MG63 (cell line): ENCODE data around the gene TANGO2. TPM values are rescaled to one million over a fixed set of nuclear protein-coding genes. Genes with fewer than 3 reads are reported as not detected.

Experiments used
- DNase-seq: peaks from one replicate; pipeline ENCODE4 v3.0.0-alpha.2; 2020
- H3K27me3 ChIP-seq: fragments of 250-450 bp; sonication (Bioruptor Pico); 2 replicates; pipeline ENCODE4 v1.5.1; 2020; ENCODE audit warnings: mild to moderate bottlenecking, moderate library complexity
- H3K36me3 ChIP-seq: fragments of 250-450 bp; sonication (Bioruptor Pico); 2 replicates; pipeline ENCODE4 v1.5.1; 2020; ENCODE audit warnings: mild to moderate bottlenecking, moderate library complexity
- H3K4me3 ChIP-seq: fragments of 250-450 bp; sonication (Bioruptor Pico); 2 replicates; pipeline ENCODE4 v1.5.1; 2020; ENCODE audit warnings: mild to moderate bottlenecking, moderate library complexity
- H3K9me3 ChIP-seq: fragments of 250-450 bp; sonication (Bioruptor Pico); 2 replicates; pipeline ENCODE4 v1.5.1; 2020; ENCODE audit warnings: mild to moderate bottlenecking, moderate library complexity
- total RNA-seq: library from RNA; depleted of rRNA; stranded (reverse); fragments of >200 nt; shearing (Covaris generic); gene quantifications from 2 replicates; pipeline ENCODE4 v1.2.3, GENCODE V29; 2014; ENCODE audit warnings: low replicate concordance

Gene TANGO2
- total RNA-seq, 1 experiment from 2014 or later, result 21.0 TPM

GRCh38 chr22:20089977-20090729 lies 69.2 kb downstream of the TANGO2 start:
- Histone ChIP-seq H3K9me3 (no peaks in the 10 kb centered on the region), H3K4me3 (no peak overlapping the region), H3K36me3 (peaks cover 98% of the 10 kb centered on the region), H3K27me3 (no peaks in the 10 kb centered on the region)
- DNase-seq, result no peak

- DNase-seq, result no peak
- Histone ChIP-seq H3K9me3 (no peaks in the 10 kb centered on the region), H3K4me3 (no peak overlapping the region), H3K36me3 (peaks cover 98% of the 10 kb centered on the region), H3K27me3 (no peaks in the 10 kb centered on the region)
These were observed 69.9 kb downstream of the TANGO2 start for GRCh38 chr22:20090730-20091240.

GRCh38 chr22:20091690-20092476 lies 71.0 kb downstream of the TANGO2 start:
- Histone ChIP-seq H3K36me3 (peaks cover 98% of the 10 kb centered on the region), H3K4me3 (no peak overlapping the region), H3K27me3 (no peaks in the 10 kb centered on the region)

GRCh38 chr22:20092477-20092854 lies 71.6 kb downstream of the TANGO2 start:
- peaks cover 98% of the 10 kb centered on the region for H3K36me3 ChIP-seq
- H3K4me3 ChIP-seq, result no peak overlapping the region
- DNase-seq, result no peak
- no peaks in the 10 kb centered on the region for H3K27me3 ChIP-seq
- no peaks in the 10 kb centered on the region; the same call in 1 of the 2 replicates for H3K9me3 ChIP-seq

More at GRCh38 chr22:20091690-20092476, 71.0 kb downstream of the TANGO2 start:
- no peak for DNase-seq
- no peaks in the 10 kb centered on the region; the same call in 1 of the 2 replicates for H3K9me3 ChIP-seq

GRCh38 chr22:20093418-20094196 lies 72.7 kb downstream of the TANGO2 start:
- Histone ChIP-seq H3K4me3 (no peak overlapping the region), H3K36me3 (peaks cover 97% of the 10 kb centered on the region), H3K27me3 (no peaks in the 10 kb centered on the region), H3K9me3 (no peaks in the 10 kb centered on the region; the same call in 1 of the 2 replicates)
- DNase-seq, result peak; percentile 50

GRCh38 chr22:20094197-20094807 lies 73.4 kb downstream of the TANGO2 start:
- Histone ChIP-seq H3K9me3 (no peaks in the 10 kb centered on the region; the same call in 1 of the 2 replicates), H3K36me3 (peaks cover 98% of the 10 kb centered on the region), H3K4me3 (no peak overlapping the region), H3K27me3 (no peaks in the 10 kb centered on the region)
- DNase-seq, result no peak

GRCh38 chr22:20095521-20095920 lies 74.6 kb downstream of the TANGO2 start:
- Histone ChIP-seq H3K27me3 (no peaks in the 10 kb centered on the region), H3K4me3 (no peak overlapping the region), H3K9me3 (no peaks in the 10 kb centered on the region; the same call in 1 of the 2 replicates), H3K36me3 (peaks cover 98% of the 10 kb centered on the region)
- no peak for DNase-seq

- Histone ChIP-seq H3K9me3 (no peaks in the 10 kb centered on the region; the same call in 1 of the 2 replicates), H3K4me3 (no peak overlapping the region), H3K27me3 (no peaks in the 10 kb centered on the region), H3K36me3 (peaks cover 98% of the 10 kb centered on the region)
- DNase-seq, result no peak
These were observed 75.9 kb downstream of the TANGO2 start for GRCh38 chr22:20096574-20097420.

GRCh38 chr22:20099099-20099711 lies 78.3 kb downstream of the TANGO2 start:
- no peak for DNase-seq
- Histone ChIP-seq H3K4me3 (no peak overlapping the region), H3K27me3 (no peaks in the 10 kb centered on the region), H3K9me3 (no peaks in the 10 kb centered on the region; the same call in 1 of the 2 replicates), H3K36me3 (peaks cover 93% of the 10 kb centered on the region)

- H3K36me3 ChIP-seq, result peaks cover 93% of the 10 kb centered on the region
- no peak overlapping the region for H3K4me3 ChIP-seq
- H3K27me3 ChIP-seq, result no peaks in the 10 kb centered on the region
- H3K9me3 ChIP-seq, result no peaks in the 10 kb centered on the region; the same call in 1 of the 2 replicates
- DNase-seq, result no peak
These were observed 80.7 kb downstream of the TANGO2 start for GRCh38 chr22:20101638-20102037.

GRCh38 chr22:20102203-20102780 lies 81.4 kb downstream of the TANGO2 start:
- DNase-seq, result no peak
- Histone ChIP-seq H3K36me3 (peaks cover 93% of the 10 kb centered on the region), H3K27me3 (no peaks in the 10 kb centered on the region), H3K4me3 (no peak overlapping the region), H3K9me3 (no peaks in the 10 kb centered on the region)

GRCh38 chr22:20105456-20106204 lies 84.7 kb downstream of the TANGO2 start:
- Histone ChIP-seq H3K9me3 (no peaks in the 10 kb centered on the region), H3K4me3 (no peak overlapping the region), H3K36me3 (peaks cover 91% of the 10 kb centered on the region), H3K27me3 (no peaks in the 10 kb centered on the region)
- no peak for DNase-seq

- Histone ChIP-seq H3K4me3 (no peak overlapping the region), H3K27me3 (no peaks in the 10 kb centered on the region), H3K36me3 (peaks cover 88% of the 10 kb centered on the region), H3K9me3 (no peaks in the 10 kb centered on the region)
- no peak for DNase-seq
These were observed 85.4 kb downstream of the TANGO2 start for GRCh38 chr22:20106205-20106848.

GRCh38 chr22:20106849-20107237 lies 85.9 kb downstream of the TANGO2 start:
- no peak overlapping the region for H3K4me3 ChIP-seq
- no peaks in the 10 kb centered on the region for H3K9me3 ChIP-seq
- H3K27me3 ChIP-seq, result no peaks in the 10 kb centered on the region
- H3K36me3 ChIP-seq, result peaks cover 84% of the 10 kb centered on the region
- no peak for DNase-seq
